Mucosa of descending colon (tissue), 3 donors: ENCODE results near the gene ARL5A. TPM values are rescaled to one million over a fixed set of nuclear protein-coding genes. Genes with fewer than 3 reads are reported as not detected.

Experiments
- ATAC-seq: fragments of 200-7000 bp; cut with Tn5 transposase; one replicate; pipeline ENCODE4 v1.9.1; 2020; ENCODE audit warnings: mild to moderate bottlenecking, moderate library complexity
- DNase-seq, 3 donors: peaks; one replicate each; pipeline ENCODE4 v3.0.0-alpha.2; 2020
- H3K36me3 ChIP-seq: fragments of 200-600 bp; one replicate; pipeline ENCODE4 v1.8.0; 2021; ENCODE audit warnings: low read depth, mild to moderate bottlenecking
- H3K4me1 ChIP-seq: fragments of 200-600 bp; one replicate; pipeline ENCODE4 v1.8.0; 2021; ENCODE audit warnings: low read depth, mild to moderate bottlenecking
- H3K4me3 ChIP-seq: fragments of 200-600 bp; one replicate; pipeline ENCODE4 v1.8.0; 2021; ENCODE audit warnings: mild to moderate bottlenecking
- H3K9me3 ChIP-seq: fragments of 200-600 bp; one replicate; pipeline ENCODE4 v1.8.0; 2021; ENCODE audit warnings: mild to moderate bottlenecking
- intact Hi-C, 2 donors: fragments of 100-400 bp; cut with DNase I in 1 of 2; cut with micrococcal nuclease in 1 of 2; formaldehyde crosslinking; loops; one replicate each; pipeline versions ENCODE4 v1.11.0 to v1.11.1; 2022; cut with DNase I, micrococcal nuclease
- total RNA-seq, 3 donors: library from RNA; stranded (reverse); fragmentation: NEBNext Ultra II Directional in 2 of 3; extraction: Animal tissue kit (Norgen Biotek cat#: 25700) in 2 of 3; gene quantifications; one replicate each; pipeline versions ENCODE4 v1.2.1 to v1.2.4, GENCODE V29; 2021 to 2023
- TF ChIP-seq, protein P1 (sequence below): fragments of 200-600 bp; IDR thresholded peaks from one replicate; pipeline ENCODE4 v1.8.0; 2022; ENCODE audit warnings: antibody characterized with exemption, mild to moderate bottlenecking
- donor health status: DM: no; HTN: no; CAD: no; lungs with moderate emphysema.
- donor health status: DM: no; HTN: no; CAD: no.
- donor health status: DM: no; HTN: yes; CAD: no.

Gene ARL5A
- total RNA-seq, 3 donors from 2014 or later: 38.5 to 55.9 (median 39.5) TPM

DNA sequence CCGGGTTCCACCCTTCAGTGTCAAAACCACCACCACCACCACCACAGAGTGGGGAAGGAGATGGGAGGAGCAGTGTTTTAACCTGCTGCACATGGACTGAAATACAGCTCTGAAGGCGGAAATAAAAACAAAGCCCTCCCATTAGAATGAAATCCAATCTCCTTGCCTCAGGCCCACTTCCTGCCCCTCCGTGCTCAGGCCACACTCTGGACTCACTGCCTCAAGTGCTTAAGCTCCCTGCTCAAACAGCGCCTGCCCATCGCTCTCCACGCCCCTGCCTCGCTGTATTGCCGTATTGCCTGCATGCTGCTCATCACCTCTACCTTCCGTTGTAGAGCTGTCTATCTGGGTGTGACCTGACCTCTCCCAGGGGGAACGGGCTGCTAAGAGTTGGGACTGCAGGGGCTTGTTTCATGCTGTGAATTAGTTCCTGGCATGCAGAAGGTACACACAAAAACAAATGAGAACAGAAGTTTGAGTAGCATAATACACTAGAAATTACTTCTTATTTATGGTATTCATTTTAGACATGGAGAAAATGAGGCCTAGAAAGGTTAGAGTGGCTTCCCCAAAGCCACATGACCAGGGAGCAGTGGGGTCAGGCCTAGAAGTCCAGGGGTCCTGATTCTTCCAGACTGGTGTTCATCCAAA, 62.3 kb downstream of the ARL5A start:
- no peaks in the 10 kb centered on the region for H3K9me3 ChIP-seq
- no peaks in the 10 kb centered on the region for H3K36me3 ChIP-seq
- intact Hi-C loops: no loop called here
- DNase-seq (peak in 1 of 3 donors; percentile 58), ATAC-seq (peak; percentile 40)
- no peak overlapping the region for H3K4me3 ChIP-seq
- no peaks in the 10 kb centered on the region for H3K4me1 ChIP-seq
- TF ChIP-seq, protein P1, sequence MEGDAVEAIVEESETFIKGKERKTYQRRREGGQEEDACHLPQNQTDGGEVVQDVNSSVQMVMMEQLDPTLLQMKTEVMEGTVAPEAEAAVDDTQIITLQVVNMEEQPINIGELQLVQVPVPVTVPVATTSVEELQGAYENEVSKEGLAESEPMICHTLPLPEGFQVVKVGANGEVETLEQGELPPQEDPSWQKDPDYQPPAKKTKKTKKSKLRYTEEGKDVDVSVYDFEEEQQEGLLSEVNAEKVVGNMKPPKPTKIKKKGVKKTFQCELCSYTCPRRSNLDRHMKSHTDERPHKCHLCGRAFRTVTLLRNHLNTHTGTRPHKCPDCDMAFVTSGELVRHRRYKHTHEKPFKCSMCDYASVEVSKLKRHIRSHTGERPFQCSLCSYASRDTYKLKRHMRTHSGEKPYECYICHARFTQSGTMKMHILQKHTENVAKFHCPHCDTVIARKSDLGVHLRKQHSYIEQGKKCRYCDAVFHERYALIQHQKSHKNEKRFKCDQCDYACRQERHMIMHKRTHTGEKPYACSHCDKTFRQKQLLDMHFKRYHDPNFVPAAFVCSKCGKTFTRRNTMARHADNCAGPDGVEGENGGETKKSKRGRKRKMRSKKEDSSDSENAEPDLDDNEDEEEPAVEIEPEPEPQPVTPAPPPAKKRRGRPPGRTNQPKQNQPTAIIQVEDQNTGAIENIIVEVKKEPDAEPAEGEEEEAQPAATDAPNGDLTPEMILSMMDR: no peak

DNA sequence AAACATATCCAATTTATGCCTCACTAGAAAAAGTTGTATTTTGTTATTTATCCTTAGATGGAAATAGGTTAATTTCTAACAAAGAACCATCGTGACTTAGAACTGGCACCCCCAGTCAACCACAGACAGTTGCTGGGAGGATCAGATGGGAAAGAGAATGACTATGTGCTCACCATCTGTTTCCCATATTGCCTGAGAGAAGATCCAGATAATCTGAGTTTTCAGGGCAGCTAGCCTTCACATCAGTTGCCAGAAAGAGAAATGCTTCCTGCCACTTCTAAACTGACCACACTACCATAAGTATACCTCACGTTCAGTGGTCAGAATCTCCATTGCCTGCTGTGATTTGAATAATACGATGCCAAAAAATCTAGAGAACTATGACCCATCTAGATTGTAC, 65.5 kb downstream of the ARL5A start:
- intact Hi-C loops: no loop called here
- ATAC-seq (no peak), DNase-seq (no peak)
- Histone ChIP-seq H3K9me3 (no peaks in the 10 kb centered on the region), H3K36me3 (no peaks in the 10 kb centered on the region), H3K4me1 (no peaks in the 10 kb centered on the region), H3K4me3 (no peak overlapping the region)
- TF ChIP-seq, protein P1: no peak

DNA sequence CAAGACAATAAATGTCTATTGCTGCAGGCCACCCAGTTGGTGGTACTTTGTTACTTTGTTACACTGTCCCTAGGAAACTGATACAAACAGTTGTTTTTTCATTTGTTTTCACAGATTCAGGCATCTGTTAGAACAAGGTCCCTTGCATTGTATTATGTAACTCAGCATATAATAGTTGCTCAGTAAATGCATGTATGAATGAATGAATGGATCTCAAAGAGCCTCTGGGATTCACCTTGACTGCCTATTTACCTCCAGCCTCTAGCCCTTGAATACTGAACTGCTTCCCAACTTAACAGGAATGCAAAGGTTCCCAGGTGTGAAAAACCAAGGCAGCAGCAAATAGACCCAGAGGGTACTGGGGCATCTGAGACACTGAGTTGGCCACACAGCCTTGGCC, 66.5 kb downstream of the ARL5A start:
- DNase-seq (no peak), ATAC-seq (no peak)
- intact Hi-C loops: no loop called here
- TF ChIP-seq, protein P1: no peak
- Histone ChIP-seq H3K4me3 (no peak overlapping the region), H3K36me3 (no peaks in the 10 kb centered on the region), H3K4me1 (no peaks in the 10 kb centered on the region), H3K9me3 (no peaks in the 10 kb centered on the region)

DNA sequence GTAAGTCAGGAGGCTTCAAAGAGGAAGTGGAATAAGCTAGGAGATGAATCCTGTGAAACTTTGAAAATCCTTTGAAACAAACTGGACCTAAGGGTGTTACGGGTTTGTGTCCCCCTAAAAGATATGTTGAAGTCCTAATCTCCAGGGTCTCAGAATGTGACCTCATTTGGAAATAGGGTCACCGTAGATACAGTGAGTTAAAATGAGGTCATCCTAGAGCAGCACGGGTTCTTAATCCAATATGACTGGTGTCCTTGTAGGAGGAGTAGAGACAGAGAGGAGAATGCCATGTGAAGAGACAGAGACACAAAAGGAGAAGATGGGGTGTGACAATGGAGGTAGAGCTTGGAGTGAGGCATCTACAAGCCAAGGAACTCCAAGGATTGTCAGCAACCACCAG, 67.0 kb downstream of the ARL5A start:
- TF ChIP-seq, protein P1: no peak
- H3K4me3 ChIP-seq: no peak overlapping the region
- intact Hi-C loops: no loop called here
- no peak for DNase-seq
- H3K36me3 ChIP-seq: no peaks in the 10 kb centered on the region
- H3K9me3 ChIP-seq: no peaks in the 10 kb centered on the region
- no peaks in the 10 kb centered on the region for H3K4me1 ChIP-seq
- ATAC-seq: no peak

DNA sequence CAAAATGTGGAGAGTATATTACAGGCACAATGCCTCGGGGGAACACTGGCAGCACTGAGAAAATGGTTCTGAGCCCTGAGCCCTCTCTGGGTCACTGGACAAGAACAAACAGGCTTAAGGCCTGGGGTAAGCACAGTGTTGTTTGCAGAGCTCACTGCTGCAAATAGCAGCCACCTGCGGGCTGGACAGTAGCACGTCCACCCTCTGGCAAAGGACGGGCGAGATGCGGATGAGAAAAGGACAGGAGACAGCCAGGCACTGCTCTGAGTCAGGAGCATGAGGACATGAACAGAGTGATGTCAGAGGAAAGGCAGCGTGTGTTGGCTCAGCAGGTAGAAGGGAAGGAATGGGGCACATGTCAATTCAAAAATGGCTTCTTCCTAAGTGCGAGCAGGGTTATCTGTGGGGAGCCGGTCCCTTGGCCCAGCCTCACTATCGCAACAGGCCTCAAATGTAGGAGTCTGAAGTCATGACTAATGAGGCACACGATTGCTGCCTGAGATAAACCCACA, 68.0 kb downstream of the ARL5A start:
- DNase-seq: no peak
- Histone ChIP-seq H3K4me1 (no peaks in the 10 kb centered on the region), H3K36me3 (no peaks in the 10 kb centered on the region), H3K9me3 (no peaks in the 10 kb centered on the region), H3K4me3 (no peak overlapping the region)
- no peak for ATAC-seq
- intact Hi-C loops: no loop called here
- TF ChIP-seq, protein P1: no peak
